HG02973 (cell line): ENCODE measurements around the gene RIT2.

ENCODE experiments used
- ATAC-seq: cut with Tn5 transposase; IDR thresholded peaks from one replicate; pipeline ENCODE4 v1.9.1; 2021; ENCODE audit warnings: moderate library complexity; ENCODE audit not compliant: unreplicated experiment

The RIT2 gene

DNA sequence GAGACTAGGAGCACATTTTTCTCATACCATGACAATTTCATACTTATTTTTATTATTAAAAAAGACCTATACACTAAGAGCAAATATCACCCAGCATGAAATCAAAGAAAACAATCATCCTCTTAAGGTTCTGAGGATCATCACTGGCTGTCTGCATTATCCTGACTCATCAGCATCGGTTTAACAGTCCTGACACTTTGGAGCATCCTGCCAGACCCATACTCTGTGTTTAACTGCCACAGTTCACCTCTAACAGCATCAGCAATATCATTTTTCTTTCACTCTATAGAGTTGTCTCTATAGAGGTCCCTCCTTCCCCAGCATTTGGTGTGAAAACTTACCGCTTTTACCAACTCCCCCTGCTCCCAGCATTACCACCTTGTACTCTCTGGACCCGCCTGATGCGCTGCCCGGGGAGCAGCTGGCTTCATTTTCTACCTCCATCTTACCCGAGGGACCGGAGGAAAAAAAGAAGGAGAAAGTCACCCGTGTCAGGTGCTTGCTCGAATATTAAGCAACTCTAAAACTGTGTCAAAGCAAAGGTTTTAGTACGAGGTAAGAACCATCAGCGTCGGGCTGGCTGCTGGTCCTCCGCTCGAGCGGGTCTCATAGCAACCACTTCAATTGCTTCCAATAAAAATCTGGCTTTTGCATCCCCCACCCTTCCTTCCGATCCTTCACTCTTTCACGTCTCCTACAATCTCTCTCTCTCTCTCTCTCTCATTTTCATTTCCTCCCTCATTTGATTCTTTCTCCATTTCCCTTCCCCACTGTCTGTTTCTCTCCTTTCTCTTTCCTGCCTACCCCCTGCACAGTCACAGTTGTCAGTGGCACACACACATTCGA lies at the start of gene RIT2:
Gene RIT2, minus strand, starts transcription at position 610 of the 846 bp plus-strand sequence.
- no peak for ATAC-seq

DNA sequence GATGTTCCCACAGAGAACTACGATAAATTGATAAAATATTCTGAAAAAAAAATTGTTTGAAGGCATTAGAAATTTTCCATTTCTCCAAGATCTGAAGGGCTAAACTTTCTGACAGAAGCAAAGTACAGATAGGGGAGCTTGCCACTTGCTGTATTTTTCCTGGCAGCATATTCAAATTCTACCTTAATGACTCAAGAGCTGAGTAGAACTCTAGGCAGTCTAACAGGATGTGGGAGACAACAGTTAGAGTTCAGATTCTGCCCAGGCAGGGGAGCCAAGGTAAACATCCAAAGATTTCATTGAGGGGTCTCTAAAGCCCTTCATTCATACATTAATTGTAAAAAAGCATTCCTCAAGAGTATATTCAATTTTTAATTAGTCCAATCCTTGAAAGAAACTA lies 46.0 kb upstream of the RIT2 start:
- no peak for ATAC-seq

DNA sequence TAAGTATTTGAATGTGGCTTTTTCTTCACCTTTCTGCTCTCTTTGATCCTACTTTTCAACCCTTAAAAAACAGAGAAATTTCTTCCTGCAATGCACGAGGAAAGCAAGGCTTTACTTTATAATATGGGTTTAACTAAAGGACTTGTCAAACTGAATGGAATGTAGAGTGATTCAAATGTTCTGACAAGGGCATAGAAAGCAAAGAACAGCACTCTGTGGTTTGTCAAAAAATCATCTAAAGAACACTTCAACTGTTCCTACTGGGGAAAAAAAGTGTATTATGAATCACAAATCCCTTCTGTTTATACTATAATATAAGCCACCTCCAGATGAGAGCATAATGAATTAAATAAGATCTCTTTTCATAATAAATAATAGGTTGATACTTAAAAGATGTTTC lies 45.0 kb upstream of the RIT2 start:
- no peak for ATAC-seq

DNA sequence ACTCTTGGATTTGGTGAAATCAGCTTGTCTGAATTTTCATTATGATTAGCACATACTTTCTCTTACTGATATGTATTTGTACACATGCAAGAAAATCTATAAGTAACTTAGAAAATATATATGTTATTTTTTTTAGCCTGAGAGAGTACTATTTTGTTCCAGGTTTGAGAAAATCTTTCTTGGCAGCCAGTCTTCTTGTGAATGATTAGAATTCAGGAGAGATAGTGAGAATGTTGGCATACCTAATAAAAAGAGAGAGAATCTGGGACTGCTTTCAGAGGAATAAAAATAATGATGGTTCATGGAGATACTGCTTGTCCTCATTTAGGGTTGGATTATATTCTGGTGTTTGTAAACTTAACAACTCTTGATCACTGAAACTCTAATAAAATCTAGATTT lies 44.4 kb upstream of the RIT2 start:
- no peak for ATAC-seq

DNA sequence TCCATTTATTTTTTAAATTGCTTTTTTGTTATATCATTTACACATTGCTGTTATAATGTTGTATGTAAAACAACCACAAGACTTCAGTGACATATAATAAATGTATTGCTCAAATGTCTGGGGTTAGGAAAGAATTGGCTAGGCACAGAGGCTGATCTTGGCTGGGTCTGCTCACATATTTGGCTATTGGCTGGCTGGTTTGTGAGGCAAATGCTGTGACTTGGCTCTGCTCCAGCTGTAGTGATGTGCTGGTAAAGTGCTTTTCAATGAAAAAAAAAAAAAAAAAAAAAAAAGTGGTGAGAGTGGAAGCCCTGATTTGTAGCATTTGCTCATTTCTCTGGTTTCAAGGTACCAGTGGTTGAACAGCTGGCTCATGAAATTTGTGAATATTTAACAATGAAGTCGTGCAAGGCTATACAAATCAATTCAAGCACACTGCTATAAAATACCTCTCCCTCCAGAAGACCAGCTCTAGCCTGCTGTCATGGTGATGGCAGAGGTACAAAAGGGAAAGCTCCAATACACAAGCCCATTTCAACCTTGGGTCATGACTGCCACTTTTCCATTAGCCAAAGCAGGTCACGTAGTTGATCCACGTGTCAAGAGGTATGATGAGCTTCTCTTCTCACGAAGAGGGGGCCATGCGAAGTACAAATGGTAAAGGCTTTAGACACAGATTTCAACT lies 43.7 kb upstream of the RIT2 start:
- ATAC-seq, result no peak

DNA sequence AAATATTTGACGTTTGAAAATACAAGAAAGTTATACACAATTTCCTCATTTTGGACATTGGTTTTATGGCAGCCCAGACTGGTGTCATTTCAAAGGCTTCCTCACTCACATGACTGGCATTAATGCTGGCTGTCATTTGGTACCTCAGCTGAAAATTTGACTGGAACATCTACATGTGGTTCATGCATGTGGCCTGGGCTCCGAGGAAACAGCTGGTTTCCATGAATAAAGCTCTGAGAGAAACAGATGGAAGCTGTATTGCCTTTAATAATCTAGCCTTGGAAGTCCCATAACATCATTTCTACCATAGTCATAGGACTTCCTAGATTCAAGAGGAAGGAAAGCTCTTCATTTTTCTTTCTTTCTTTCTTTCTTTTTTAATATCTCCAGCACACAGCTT lies 42.9 kb upstream of the RIT2 start:
- no peak for ATAC-seq

DNA sequence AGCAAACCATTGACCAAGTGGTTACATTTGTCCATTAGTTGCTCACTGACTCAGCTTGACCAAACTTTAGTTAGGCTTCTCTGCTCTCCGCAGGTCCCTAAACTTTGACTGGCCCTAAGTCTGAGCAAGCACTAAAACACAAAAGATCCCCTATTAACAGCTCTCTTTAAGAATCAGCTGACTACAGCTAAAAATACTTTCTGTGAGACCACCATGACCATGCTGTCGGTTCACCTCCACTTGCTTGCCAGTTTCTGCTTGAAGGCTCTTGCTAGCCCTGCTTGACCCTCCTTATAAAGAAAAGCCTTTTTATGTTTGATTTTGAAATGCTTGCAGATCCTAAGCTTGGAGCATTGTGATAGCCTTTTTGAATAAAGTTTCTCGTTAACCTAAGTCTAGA lies 40.4 kb upstream of the RIT2 start:
- no peak for ATAC-seq

DNA sequence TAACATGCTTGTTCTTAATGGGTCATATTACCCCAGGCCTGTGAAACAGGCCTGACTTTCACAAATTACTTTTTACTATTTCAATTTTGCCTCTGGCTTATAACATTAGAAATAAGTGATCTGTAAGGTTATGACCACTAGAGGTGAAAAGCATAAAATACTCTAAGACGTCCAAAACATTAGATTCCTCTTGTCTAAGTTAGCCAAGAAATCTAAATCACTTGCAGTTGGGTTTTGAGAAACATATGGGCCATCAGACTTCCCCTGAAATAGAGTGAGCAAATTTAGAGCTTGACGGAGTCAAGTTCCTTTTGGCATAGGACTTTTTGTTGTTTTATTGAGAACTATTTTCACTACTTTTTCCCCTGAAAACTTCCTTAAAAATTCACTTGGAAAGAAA lies 32.7 kb upstream of the RIT2 start:
- no peak for ATAC-seq

DNA sequence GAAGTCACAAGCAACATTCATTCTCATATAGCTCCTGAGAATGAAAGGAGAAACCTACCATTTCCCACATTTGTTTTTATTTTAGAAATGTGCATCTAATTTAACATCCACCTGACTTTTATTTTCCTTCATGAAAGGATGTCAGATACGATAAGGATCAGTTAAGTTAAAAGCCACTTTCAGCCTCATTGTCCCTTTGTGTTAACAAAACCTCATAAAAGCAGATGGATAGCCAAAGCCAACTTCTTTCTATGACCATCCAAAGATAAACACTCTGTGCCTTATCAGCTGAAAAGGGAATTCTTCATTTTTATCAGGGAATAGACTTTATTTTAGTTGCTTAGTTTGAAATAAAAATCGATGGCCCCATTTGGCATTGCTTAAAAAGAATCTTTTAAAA lies 25.7 kb upstream of the RIT2 start:
- ATAC-seq, result no peak

DNA sequence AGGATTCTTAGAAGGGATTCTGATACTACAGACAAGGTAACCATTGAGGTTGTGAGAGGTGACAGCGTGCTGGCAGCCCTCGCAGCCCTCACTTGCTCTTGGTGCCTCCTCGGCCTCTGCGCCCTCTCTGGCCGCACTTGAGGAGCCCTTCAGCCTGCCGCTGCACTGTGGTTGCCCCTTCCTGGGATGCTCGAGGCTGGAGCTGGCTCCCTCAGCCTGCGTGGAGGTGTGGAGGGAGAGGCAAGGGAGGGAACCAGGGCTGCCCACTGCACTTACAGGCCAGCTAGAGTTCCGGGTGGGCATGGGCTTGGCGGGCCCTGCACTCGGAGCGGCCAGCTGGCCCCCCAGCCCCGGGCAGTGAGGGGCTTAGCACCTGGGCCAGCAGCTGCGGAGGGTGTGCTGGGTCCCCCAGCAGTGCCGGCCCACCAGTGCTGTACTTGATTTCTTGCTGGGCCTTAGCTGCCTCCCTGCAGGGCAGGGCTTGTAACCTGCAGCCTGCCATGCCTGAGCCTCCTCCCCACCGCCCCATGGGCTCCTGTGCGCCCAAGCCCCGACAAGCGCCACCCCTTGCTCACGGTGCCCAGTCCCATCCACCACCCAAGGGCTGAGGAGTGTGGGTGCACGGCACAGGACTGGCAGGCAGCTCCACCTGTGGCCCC lies 23.9 kb upstream of the RIT2 start:
- ATAC-seq, result no peak

DNA sequence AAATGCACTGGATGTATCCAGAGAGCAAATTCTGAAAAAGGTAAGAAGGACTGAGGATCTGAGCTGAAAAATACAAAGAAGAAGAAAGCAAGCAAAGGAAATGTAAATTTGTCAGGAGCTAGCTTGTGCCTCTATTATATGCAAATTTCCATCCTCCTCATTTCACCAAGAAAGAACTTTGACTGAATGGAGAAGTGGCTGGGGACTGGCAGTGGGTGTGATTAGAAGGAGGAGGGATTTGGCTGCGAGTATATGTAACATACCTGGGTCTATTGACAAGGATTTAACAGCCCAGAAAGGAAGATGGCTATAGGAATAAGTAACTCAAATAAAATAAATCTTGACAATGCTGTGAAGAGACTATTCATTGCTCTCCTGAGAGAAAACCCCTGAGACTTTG lies 19.4 kb upstream of the RIT2 start:
- ATAC-seq, result no peak

DNA sequence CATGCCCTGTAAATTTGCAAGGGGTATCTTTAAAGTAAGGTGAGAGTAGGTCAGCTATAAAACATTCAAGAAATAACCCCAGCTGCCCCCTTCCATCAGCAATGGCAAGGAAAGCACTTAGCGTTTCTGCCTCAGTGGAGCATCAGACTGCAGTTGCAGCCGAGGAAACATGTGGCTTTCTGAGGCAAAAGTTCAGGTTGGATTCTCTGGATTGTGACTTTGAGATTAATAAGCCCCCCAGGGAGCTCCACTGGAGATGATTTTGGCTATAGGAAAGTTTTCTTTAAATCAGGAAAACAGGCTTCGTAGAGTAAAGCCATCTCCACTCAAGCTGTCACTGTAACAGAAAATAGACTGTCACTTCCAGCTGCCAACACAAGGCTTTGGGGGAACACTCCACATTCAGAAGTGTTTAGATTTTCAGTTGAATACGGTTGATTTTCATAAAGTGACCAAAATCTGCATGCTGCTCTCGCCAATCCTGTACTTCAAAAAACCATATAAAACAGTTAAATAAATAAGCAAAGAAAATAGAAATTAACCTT lies 15.3 kb upstream of the RIT2 start:
- ATAC-seq, result no peak

DNA sequence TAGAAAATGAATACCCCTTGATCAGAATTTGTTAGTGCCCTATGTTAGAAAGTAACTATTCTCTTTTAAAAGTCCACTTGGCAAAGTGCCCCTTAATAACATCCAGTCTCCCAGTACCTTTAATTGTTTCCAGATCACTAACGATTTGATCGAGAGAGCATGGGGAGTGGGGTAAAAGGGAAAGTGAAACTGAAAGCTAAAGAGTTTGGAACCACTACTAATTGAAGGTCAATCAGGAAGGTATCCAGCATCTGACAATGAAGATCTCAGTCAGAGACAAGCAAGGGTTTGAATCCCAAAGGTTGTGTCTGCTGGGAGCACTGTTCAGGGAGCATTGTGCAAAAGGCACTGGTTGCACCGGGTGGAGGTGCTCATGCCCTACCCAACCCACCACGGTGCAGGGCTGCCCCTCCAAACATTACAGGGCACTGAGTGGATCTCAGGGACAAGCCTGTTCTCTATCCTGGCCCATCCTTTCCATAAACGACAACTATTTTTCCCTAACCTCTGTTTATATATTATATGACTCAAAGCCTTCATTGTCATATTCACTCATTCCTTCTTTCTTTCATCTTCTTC lies 14.6 kb upstream of the RIT2 start:
- no peak for ATAC-seq

DNA sequence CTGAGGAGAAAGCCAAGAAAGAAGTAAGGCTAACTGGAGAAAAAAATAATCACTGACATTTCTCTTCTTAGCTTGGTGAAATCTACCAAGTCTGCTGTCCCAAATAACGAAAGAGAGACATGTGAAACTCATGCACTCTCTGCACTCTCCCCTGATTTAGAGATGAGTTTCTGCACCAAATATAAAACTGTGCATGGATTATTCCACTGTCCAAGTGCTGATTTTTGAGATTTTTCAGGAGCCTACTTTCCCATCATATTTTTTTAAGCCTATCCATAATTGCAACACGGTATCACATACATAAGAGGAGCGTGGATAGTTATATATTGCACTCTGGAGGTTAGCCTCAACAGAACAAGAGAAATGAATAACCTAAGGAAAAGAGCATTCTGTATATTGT lies 10.0 kb upstream of the RIT2 start:
- no peak for ATAC-seq

DNA sequence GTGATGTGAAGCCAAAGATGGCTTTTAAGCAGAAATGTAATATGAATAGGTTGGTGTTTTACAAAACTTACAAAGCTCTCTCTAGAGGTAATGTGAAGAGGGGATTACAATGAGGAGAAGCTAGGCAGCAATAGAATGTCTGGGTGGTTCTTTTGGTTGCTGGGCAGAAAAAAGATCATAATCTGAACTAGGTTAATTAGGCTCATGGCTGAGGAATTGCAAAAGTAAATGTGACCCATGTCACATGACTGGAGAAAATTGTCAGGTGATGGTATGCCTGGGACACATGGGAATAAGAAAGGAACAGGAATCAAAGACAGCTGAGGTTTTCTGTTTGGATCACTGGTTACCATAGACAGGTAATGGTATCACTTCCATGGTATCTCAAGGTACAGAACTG lies 7.5 kb upstream of the RIT2 start:
- ATAC-seq, result no peak

DNA sequence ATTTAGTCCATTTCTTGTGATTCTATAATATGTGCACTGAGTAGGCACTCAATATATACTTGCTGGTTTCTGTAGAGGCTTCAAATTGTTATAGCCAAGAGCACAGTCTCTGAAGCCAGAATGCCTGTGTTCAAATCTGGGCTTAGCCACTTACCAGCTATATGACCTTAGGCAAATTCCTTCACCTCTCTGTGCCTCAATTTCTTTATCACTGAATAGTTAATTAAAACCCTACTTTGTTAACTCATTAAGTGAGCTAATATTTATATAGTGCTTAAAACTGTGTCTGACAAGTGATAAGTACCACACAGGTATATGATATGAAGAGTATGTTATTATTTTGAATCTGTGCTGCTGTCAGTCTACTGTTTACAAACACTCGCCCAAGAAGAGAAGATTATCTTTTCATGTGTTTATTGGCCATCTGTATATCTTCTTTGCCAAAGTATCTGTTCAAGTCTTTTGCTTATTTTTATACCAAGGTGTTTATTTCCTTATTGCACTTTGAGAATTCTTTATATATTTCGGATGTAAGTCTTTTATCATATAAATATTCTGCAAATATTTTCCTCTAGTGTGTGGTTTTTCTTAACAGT lies 1.3 kb upstream of the RIT2 start:
- ATAC-seq, result no peak

DNA sequence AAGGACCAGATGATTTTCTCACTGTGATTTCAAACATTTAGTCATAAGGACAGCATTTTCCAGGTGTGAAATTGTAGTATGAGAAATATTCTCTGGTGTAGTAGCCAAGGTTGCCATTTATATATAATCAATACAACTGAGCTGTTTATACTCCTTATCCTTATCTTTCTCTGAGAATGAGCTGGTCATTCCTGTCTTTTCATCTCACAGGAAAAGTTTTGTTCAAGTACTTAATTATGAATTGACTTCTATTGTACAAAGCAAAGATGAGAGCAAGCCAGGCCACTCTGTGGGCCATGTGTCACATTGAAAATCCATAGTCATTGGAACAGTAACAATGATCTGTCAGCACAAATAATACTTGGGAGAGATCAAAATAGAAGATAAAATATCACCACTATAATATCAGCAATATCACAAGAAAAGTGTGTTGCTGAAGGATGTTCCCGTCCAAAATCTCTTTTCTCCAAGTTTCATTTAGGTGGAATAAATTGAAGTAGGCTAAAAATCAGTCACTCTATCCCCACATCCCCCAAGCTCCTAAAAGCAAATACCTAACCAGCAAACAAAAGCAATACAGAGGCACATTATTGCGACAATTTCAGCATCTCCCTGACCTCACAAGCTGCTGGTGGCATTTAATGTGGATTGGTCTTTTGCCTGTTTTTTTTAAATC lies 2.1 kb downstream of the RIT2 start:
- ATAC-seq, result no peak

DNA sequence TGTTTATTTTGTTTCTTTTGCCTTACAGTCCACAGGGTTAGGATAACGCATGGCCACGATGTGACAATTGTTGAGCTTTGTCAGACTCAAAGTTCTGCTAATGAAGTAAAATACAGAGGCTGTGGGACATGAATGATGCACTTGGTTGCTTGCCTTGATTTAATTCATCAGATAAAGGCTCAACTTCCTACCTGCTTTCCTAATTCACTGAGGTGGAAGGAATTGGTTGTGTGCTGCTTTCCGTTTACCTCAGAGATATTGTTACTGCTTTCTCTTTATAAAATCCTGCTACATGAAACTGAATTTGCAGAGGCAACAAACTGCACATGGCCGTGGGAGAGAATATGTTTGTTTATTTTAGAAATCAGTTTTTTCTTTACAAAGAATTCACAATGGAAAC lies 6.6 kb downstream of the RIT2 start:
- ATAC-seq, result no peak

DNA sequence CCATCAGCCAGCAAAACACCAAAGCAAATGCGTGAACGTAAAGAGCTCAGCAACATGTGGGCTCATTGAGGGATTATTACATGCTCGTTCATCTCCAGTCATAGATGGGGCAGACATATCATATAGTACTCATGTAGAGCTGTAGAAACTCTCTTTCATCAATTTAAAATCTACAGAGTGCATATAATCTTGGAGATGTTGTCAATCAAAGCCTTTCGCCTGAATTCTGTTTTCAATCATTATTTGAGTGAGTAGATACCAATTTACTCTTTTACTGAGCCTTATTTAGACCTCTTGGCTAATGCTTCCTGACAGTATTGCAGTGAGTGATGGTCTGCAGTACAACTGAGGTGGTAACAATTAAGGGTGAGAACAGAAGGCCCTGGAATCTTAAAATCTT lies 7.0 kb downstream of the RIT2 start:
- ATAC-seq, result no peak

DNA sequence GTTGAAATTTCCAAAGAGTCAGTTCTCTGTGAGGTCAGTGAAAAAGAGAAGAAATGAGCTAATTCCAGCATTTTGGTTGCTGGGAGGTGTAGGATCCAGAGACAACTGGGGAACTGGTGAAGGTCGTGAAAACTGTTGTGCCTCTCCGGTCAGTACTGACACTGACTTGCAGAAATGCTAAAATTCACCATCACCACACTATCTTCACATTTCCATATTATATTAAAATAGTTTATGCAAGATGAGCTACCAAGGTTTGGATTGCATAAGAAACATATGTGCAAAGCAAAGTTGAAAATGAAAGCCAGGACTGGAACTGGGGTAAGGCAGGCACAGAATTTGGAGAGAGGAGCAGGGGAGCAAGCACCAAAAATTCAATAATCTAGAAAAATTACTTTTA lies 21.8 kb downstream of the RIT2 start:
- ATAC-seq, result no peak

DNA sequence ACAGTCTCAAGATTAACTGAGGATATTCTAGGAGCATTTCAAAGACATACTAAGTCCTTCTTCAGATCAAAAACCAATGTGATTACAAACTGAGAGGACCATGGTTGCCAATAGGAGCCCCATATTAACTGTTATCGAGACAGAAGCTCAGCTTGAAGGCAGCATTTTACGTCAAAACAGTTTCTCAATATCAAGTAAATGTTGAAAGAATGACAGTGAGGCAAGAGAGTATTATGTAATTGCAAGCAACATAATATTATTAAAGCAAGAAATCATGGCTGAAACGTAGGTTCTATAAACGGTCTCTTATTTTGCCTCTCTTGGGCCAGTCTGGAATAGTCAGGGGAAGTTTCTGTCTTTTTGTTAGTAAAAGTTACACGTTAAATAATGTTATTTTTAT lies 22.9 kb downstream of the RIT2 start:
- ATAC-seq, result no peak
